Subcutaneous adipose tissue (tissue), 4 donors: ENCODE results near the gene GNAT1. TPM values are rescaled to one million over a fixed set of nuclear protein-coding genes. Genes with fewer than 3 reads are reported as not detected.

ENCODE experiments used
- total RNA-seq, 4 donors: library from RNA; depleted of rRNA; stranded (reverse); fragments of >200 nt; gene quantifications; one replicate each; pipeline ENCODE4 v1.1.0, GENCODE V29; 2016
- TF ChIP-seq, protein P1 (sequence below): fragments of 450-650 bp; IDR thresholded peaks from one replicate; pipeline ENCODE4 v1.5.1; 2016; ENCODE audit warnings: low read depth, mild to moderate bottlenecking, control low read depth, antibody characterized with exemption, moderate library complexity

The GNAT1 gene
- total RNA-seq, 4 donors from 2014 or later: not detected

DNA sequence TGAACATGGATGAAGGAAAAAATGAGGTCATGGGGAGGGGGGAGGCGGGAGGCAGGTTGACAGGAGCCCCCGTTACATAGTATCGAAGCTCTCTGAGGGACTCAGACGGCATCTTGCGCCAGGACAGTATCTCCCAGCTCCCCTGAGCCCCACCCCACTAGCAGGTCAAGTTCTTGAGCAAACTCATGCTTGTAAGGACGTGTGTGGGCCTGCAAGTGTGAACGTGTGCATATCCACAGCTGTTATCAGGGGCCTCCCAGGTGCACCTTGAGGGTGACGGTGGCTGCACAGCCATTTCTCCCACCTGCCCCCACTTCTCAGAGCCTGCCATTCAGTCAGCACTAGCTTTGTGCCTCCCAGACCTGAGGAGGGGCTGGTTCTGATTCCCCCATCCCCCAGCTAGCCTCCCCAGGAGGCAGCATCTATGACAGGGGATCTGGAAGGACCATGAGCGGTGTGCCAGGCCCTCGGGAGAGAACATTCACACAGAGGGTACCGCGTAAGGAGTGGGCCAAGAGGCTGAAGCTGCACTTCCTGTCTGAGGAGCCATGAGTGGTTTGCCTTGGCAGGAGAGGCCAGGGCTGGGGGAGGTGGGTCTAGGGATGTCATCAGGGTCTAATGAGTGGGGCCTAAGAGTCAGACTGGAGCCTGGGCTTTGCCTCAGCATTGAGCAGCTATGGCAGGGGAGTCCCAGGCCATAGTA is 33.4 kb upstream of the GNAT1 start:
- TF ChIP-seq, protein P1, sequence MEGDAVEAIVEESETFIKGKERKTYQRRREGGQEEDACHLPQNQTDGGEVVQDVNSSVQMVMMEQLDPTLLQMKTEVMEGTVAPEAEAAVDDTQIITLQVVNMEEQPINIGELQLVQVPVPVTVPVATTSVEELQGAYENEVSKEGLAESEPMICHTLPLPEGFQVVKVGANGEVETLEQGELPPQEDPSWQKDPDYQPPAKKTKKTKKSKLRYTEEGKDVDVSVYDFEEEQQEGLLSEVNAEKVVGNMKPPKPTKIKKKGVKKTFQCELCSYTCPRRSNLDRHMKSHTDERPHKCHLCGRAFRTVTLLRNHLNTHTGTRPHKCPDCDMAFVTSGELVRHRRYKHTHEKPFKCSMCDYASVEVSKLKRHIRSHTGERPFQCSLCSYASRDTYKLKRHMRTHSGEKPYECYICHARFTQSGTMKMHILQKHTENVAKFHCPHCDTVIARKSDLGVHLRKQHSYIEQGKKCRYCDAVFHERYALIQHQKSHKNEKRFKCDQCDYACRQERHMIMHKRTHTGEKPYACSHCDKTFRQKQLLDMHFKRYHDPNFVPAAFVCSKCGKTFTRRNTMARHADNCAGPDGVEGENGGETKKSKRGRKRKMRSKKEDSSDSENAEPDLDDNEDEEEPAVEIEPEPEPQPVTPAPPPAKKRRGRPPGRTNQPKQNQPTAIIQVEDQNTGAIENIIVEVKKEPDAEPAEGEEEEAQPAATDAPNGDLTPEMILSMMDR: no peak

DNA sequence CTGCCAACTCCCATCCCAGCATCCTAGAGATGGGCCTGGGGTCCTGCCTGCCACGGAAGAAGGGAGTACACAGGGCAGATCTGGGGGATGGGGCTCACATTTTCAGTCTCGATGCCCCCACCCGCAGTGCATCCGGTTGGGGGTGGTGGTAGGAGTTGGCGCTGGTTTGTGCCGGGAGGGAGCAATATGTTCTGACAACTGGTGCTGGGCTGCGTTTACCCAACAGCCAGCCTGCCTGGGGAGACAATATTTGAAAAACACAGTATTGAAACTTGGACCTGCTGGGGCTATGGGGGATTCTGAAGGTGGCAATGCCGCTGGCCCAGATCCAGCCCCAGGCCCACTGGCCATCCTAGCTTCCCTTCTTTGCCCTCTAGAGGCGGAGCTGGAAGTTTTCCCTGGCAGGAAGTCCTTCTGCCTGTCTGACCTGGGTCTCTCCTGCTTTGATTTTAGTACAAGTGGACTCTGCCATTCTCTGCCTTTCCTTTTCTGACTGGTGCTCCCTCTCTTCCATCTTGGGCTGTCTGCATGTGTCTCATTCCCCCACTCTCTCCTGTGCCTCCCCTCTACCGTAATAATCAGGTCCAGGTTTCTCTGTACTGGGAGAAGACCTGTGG is 32.8 kb upstream of the GNAT1 start:
- TF ChIP-seq, protein P1: no peak

DNA sequence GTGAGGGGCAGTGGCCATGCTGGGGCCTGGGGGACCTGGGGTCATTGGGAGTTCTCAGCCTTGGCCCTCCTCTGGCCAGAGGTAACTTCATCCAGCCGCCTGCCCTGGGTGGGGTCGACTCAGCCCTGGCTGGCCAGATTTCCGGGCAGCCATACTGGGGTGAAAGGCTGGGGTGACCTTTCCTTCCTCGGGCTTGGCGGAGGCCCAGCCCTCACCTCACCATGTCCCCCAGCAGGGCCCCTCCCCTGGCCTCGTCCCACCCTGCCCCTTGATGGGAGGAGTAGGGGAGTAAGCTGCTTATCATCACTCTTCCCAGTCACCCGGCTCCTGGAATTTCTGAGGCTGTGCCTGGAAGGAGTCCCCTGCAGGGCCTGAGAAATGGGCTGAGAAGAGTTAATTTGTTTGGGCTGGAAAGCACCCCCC is 30.8 kb upstream of the GNAT1 start:
- TF ChIP-seq, protein P1: no peak

DNA sequence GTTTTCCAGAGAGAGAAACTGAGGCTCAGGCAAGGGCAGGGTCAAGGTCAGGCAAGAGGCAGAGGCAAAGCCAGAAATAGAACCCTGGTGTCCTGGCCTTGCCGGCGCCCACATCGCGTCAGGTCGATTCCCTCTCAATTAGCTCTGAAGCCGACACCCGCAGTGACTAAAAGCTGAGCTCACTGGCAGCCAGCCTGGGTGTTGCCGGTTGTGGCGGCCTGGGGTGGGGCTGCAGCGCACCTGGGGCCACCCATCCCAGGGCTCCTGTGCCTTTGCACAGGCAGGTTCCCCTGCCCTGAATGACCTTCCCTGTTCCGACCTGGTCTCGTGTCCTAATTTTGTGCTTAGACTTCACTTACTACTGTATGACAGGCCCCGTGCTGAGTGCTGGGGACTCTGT is 30.1 kb upstream of the GNAT1 start:
- TF ChIP-seq, protein P1: no peak

DNA sequence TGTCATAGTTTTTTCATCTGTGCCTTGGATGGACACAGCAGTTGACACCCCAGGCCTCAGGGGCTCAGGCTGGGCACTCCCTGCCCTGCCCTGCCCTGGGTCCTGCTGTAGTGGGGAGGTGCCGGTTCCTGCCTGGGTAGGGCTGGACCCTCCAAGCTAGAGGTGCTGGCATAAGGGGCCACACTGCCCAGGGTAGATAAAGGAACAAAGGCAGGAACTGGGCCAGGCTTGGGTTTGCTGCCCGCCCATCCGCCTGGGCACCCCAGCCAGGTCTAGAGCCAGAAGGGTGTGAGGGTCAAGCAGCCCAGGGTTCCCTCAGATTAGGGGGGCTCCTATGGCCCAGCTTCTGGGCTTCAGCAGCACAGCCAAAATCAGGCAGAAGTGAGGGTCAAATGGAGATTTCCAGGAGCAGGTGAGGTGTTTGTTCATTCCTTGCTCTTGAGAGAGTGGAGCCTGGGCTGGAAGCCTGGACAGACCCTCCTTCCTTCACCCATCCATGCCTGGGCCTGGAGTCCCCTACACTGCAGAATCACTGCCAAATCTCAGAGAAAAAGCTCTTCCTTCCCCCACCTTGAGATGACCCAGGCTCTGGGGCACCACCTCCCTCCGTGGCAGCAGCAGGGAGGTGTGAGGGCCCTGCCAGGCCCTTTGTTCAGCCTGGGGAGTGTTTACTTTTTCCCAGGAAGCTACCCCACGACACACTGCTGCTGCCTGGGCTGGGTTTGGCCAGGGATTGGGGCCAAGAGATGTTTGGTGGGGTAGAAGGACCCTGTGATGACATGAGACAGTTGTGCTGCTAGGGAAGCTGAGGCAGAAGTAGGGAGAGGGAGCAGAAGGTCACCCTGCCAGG is 29.2 kb upstream of the GNAT1 start:
- TF ChIP-seq, protein P1: no peak

DNA sequence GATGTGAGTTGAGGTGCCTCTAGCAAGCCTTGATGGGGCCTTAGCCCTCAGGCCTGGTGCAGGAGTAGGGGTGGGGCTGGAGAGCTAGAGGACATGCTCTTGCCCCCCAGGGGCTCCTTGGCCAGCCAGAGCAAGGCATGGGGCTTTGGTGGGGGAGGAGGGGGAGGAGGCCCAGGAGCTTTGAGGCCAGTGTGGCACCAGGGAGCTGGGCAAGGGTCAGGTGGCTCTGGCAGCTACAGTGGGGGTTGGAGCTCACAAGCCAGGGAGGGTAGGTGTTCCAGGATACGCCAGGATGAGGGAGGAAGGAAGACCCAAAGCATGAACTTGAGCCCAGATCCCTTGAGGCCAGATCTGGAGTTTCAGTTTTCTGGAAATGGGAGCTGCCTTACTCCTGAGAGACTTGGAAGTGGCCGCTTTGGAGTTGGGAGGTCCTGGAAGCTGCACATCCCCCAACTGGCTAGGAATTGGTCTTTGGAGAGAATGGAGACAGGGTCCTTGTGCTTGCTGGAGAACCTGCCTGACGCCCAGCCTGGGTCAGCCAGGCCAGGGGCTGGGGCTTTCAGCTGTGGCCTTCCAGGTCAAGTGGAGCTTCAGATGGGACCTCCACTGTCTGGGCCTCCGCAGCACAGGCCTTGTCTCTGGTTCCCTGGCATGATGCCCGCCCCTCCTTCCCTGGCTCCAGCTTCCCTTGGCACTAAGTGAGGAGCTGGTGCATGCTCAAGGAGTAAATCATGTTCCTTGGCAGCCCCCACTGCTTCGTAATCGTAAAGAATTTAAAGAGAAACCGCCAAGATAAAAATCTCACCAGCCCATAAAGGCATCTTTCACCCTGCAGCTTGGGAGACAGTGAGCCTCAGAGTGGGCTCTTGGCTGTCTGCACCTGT is 27.6 kb upstream of the GNAT1 start:
- TF ChIP-seq, protein P1: no peak
